ES-I3 (cell line): ENCODE measurements around the gene CLDN25.
"Not testable (repeated sequence)": the region's sequence is repeated elsewhere in the genome, so short reads cannot be mapped to it uniquely, and the experiment has no call there.

Source experiments
- H3K36me3 ChIP-seq: 2 replicates; pipeline ENCODE4 v1.6.1; 2013; ENCODE audit warnings: mild to moderate bottlenecking, low read length, control low read depth, moderate library complexity; ENCODE audit not compliant: insufficient read depth
- H3K4me1 ChIP-seq: 2 replicates; pipeline ENCODE4 v1.6.1; 2013; ENCODE audit warnings: mild to moderate bottlenecking, control low read depth, low read length; ENCODE audit not compliant: insufficient read depth
- H3K9ac ChIP-seq: 2 replicates; pipeline ENCODE4 v1.6.1; 2013; ENCODE audit warnings: low read depth, mild to moderate bottlenecking, low read length, moderate library complexity
- H3K9me3 ChIP-seq: 2 replicates; pipeline ENCODE4 v1.6.1; 2013; ENCODE audit warnings: mild to moderate bottlenecking, low read length, moderate library complexity; ENCODE audit not compliant: control insufficient read depth, insufficient read depth

Gene CLDN25

DNA sequence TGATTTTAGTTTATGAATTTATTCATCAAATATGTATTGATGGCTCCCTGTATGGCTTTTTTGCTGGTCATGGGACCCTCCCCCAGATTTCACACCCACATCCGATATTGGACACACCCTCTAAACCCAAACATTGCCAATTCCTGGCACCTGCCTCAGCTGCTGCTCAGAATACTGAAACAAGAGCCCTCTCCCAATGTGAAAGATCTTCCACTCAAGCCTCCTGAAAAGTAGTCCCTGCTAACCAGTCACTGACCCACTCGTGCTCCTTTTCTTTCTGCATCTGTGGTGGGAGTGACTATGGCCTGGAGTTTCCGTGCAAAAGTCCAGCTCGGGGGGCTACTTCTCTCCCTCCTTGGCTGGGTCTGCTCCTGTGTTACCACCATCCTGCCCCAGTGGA, at the start of gene CLDN25:
TSS of gene CLDN25 (plus strand) at position 301 of the 400 bp plus-strand sequence. CDS start at position 301, 0 bp downstream.
- Histone ChIP-seq H3K9me3 (no peaks in the 10 kb centered on the region), H3K9ac (no peak within 1 kb of the TSS), H3K36me3 (no peaks in the 10 kb centered on the region), H3K4me1 (peaks cover 3% of the 10 kb centered on the region; the same call in 1 of the 2 replicates)

DNA sequence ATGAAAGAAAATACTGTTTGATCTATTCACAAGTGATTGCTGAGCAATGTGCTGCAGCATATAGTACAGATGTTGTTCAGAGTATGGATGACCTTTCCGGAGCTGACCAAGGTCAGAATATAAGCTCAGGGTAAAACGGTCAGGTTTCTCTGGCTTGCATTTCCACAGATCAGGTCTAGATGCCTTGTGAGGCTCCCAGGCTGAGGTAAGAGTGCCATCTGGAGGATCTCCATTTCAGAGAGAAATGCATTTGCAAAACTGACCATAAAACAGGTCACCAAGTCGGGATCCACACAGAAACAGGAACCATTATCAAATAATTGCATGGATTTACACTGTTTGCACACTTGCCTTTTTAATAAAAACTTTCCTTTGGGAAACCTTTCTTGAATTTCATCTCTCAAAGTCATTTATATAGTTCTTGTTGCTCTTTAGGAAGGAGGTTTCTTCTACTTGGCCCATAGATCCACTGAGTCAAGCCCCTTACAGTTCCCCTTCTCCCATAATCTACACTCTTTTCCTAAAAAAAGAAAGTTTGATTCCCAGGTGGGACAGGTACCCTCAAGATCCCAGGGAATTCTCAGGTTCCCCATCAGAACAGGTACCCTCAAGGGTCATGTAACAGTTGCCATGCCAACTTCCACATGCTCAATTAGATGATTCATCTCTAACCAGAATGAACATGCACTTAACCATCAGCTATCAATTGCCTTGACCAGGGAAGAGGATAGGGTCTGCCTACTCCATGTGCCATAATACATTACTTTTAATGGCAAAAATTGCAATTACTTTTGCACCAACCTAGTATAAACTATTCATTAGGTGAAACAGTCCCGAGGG, 48.5 kb upstream of the CLDN25 start:
- H3K4me1 ChIP-seq = 0 out of 2 replicates have a peak, but pooled peaks cover 2% of the 10 kb centered on the region
- H3K9ac ChIP-seq = no peak overlapping the region
- no peaks in the 10 kb centered on the region for H3K36me3 ChIP-seq
- H3K9me3 ChIP-seq = no peaks in the 10 kb centered on the region

GRCh38 chr11:113732092-113732491, 47.5 kb upstream of the CLDN25 start:
- Histone ChIP-seq H3K9ac (no peak overlapping the region), H3K36me3 (no peaks in the 10 kb centered on the region), H3K4me1 (0 out of 2 replicates have a peak, but pooled peaks cover 2% of the 10 kb centered on the region), H3K9me3 (no peaks in the 10 kb centered on the region)

GRCh38 chr11:113736323-113736722, 43.3 kb upstream of the CLDN25 start:
- H3K4me1 ChIP-seq = no peaks in the 10 kb centered on the region
- H3K9ac ChIP-seq = no peak overlapping the region
- peaks cover 4% of the 10 kb centered on the region; the same call in 1 of the 2 replicates for H3K36me3 ChIP-seq

DNA sequence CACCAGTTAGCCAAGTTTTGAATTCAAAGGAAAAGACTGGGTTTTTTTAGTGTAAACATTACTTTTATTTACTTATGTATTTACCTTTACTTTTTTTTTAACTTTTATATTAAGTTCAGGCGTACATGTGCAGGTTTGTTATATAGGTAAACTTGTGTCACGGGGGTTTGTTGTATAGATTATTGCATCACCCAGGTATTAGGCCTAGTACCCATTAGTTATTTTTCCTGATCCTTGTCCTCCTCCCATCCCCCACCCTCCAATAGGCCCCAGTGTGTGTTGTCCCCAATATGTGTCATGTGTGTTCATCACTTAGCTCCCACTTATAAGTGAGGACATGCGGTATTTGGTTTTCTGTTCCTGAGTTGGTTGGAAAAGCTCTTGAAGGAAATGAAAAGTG, 26.7 kb upstream of the CLDN25 start:
- Histone ChIP-seq H3K9ac (no peak overlapping the region), H3K36me3 (0 out of 2 replicates have a peak, but pooled peaks cover 3% of the 10 kb centered on the region), H3K4me1 (no peaks in the 10 kb centered on the region), H3K9me3 (no peaks in the 10 kb centered on the region; the same call in 1 of the 2 replicates)

More at GRCh38 chr11:113736323-113736722, 43.3 kb upstream of the CLDN25 start:
- H3K9me3 ChIP-seq = no peaks in the 10 kb centered on the region

DNA sequence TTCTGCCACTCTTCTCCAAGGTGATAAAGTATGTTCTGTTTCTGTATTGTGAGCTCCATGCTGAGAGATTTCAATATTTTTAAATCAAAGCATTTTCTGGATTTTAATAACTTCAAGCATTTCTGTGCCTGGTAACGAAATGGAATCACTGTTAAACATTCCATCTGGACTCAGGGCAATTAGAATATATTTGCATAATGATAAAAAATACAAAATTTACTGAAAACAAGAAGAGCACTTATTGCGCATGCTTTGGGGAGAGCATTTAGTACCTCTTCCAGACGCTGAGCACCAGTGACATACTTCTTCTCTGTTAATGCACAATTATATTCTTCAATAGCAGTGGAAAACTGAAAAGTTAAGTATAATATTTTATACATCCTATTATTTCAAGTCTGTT, 19.4 kb upstream of the CLDN25 start:
- Histone ChIP-seq H3K36me3 (peaks cover 6% of the 10 kb centered on the region; the same call in 1 of the 2 replicates), H3K4me1 (no peaks in the 10 kb centered on the region), H3K9ac (no peak overlapping the region), H3K9me3 (no peaks in the 10 kb centered on the region; the same call in 1 of the 2 replicates)

- not testable (repeated sequence) for H3K9me3 ChIP-seq, H3K9ac ChIP-seq, H3K4me1 ChIP-seq, H3K36me3 ChIP-seq
Measured at GRCh38 chr11:113763040-113763439, 16.6 kb upstream of the CLDN25 start.

DNA sequence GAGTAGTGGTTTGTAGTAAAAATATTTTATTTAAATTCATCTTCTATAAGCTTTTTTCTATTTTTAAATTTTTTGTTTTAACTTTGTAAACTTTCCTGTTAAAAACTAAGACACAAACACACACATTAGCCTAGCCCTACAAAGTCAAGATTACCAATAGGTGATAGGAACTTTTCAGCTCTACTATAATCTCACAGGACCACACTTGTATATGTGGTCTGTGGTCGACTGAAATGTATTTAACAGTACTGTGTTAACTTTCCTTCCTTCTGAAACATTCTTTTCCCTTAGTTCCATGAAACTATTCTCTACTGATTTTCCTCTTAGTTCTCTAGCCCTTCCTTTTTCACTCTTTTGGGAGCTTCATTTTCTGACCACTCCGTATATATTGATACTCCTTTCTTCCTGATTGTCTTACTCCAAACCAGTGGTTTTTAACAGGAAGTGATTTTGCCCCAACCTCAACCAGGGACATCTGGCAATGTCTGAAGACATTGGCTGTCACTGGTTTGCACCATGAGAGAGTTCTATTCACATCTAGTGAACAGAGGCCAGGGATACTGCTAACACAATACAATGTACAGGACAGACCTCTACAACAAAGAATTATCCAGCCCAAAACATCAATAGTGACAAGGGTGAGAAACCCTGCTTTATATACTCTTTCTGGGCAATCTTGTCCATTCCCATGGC, 14.9 kb upstream of the CLDN25 start:
- Histone ChIP-seq H3K4me1 (no peaks in the 10 kb centered on the region), H3K9ac (no peak overlapping the region), H3K36me3 (peaks cover 7% of the 10 kb centered on the region; the same call in 1 of the 2 replicates), H3K9me3 (no peaks in the 10 kb centered on the region)

DNA sequence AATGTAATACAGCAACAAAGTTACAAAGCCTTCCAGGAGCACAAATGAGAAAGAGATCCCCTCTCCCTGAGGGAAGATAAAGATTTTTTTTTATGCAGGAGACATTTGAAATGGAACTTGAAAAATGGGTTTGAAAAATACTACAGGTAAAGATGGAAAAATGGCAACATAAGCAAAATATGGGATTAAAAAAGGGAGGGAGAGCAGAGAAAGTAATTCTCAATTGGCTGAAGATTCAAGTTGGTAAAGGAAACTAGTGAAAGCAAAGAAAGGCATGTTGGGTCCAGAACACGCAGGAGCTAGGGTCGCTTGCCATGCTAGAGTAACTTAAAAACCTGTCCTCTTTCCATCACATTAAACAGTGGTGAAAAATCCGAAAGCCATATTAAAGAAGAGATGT, 7.6 kb upstream of the CLDN25 start:
- Histone ChIP-seq H3K4me1 (no peaks in the 10 kb centered on the region), H3K9ac (no peak overlapping the region), H3K9me3 (no peaks in the 10 kb centered on the region), H3K36me3 (peaks cover 6% of the 10 kb centered on the region; the same call in 1 of the 2 replicates)

GRCh38 chr11:113773092-113773415, 6.5 kb upstream of the CLDN25 start:
- Histone ChIP-seq H3K9me3 (no peaks in the 10 kb centered on the region), H3K36me3 (peaks cover 6% of the 10 kb centered on the region; the same call in 1 of the 2 replicates), H3K9ac (peak overlapping the region; percentile 96), H3K4me1 (no peaks in the 10 kb centered on the region)

DNA sequence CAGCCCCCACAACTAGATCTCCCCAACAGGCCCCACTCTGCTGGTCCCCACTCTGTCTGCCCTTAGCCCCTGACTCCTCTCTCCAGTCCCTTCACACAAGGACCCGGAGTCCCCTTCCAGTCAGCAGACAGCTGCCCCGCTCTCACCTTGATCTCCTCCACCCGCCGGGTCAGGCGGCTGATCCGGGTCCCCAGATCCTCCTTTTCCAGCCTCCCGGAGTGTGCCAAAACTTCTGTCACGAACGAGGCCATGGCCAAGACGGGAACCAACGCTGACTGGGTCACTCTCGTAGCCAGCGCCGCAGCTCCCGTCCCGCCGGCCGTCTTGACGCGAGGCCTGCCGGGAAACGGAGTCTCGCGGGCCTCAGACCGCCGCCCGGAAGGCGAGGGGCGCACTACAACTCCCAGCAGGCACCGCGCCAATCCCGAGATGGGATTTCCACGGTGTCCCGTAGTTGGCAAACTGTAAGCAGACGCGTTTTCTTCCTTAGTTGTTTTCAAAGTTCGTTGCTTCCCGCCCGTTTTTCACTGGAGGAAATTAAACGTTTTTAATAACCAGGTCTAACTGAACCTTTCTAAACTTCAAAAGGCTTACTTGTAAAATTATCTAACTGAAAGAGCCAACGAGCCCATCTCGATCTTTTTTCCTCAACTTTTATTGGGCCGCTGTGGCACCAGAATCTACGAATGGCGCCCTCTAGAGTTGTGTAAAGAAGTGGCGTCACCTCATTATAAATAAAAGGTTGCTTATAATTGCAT, 6.0 kb upstream of the CLDN25 start, which contains the start of gene ZW10:
TSS of gene ZW10 (minus strand) at position 277 of the 758 bp plus-strand sequence. CDS start at position 251, 26 bp downstream.
- H3K9me3 ChIP-seq = no peaks in the 10 kb centered on the region

GRCh38 chr11:113774174-113774503, 5.5 kb upstream of the CLDN25 start:
- H3K9ac ChIP-seq = peak overlapping the region; percentile 96

More for the DNA sequence above, 6.0 kb upstream of the CLDN25 start, which contains the start of gene ZW10:
- peaks cover 2% of the 10 kb centered on the region; the same call in 1 of the 2 replicates for H3K36me3 ChIP-seq
- peak within 1 kb of the TSS; percentile 96 for H3K9ac ChIP-seq
- H3K4me1 ChIP-seq = no peaks in the 10 kb centered on the region

DNA sequence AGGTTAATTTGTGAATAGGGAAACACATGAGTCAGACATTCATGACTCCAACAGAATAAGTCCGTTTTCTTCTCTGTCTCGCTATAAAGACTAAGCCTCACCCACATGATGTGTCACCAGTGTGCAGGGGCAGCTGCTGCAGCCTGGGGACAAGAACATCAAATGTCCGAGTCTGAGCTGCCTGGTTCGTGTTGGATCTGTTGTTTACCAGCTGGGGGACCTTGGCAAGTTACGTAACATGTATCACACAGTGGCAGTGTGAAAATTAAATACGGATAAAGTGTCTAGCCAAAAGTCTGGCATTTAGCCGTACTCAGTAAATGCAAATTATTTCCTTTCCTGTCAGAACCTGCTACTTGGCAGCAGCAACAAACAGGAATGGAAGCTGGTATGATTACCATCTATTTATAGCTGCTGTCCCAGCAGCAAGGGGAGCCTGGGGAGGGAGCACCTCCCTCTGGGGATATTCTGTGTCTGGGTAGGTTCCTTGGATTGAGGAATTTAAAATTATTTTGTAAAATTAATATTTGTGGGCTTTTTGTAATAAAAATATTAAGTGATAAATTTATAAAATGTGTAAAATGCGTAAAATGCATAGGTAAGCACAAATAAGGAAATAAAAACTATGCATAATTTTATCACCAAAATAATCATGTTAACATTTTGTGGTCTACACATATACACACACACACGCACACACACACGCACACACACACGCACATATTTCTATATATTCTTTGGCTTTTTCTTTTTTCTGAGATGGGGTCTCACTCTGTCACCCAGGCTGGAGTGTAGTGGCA, 1.3 kb upstream of the CLDN25 start:
- Histone ChIP-seq H3K9ac (no peak overlapping the region), H3K36me3 (no peaks in the 10 kb centered on the region), H3K4me1 (peaks cover 3% of the 10 kb centered on the region; the same call in 1 of the 2 replicates), H3K9me3 (no peaks in the 10 kb centered on the region)

More at GRCh38 chr11:113774174-113774503, 5.5 kb upstream of the CLDN25 start:
- Histone ChIP-seq H3K9me3 (no peaks in the 10 kb centered on the region), H3K36me3 (no peaks in the 10 kb centered on the region; the same call in 1 of the 2 replicates), H3K4me1 (no peaks in the 10 kb centered on the region)
